ENCODE measurements around the gene ELF3. TPM values are rescaled to one million over a fixed set of nuclear protein-coding genes. Genes with fewer than 3 reads are reported as not detected.
"Not testable (repeated sequence)": the region's sequence is repeated elsewhere in the genome, so short reads cannot be mapped to it uniquely, and the experiment has no call there.

The ELF3 gene
- total and polyA plus RNA-seq, 4 experiments from 2014 or later: 0.17 to 1.1 (median 0.33) TPM; not detected in 1

- H3K27me3 ChIP-seq (ENCODE audit: insufficient read depth, low read length); POLR2A ChIA-PET (ENCODE audit: partially characterized antibody); CTCF ChIA-PET (ENCODE audit: partially characterized antibody); H3K27ac Mint-ChIP-seq; H3K4me1 ChIP-seq (ENCODE audit: insufficient read depth, low read length); intact Hi-C loops (cut with micrococcal nuclease); H3K27ac ChIP-seq (ENCODE audit: low read depth, low read length); H3K9me3 Mint-ChIP-seq; H3K36me3 Mint-ChIP-seq; H3K4me3 Mint-ChIP-seq; H3K4me1 Mint-ChIP-seq; DNase-seq; H3K4me3 ChIP-seq (ENCODE audit: low read length in 2 of 2); H3K9me3 ChIP-seq (ENCODE audit: control insufficient read depth in 1 of 2, low read length in 2 of 2); H3K36me3 ChIP-seq (ENCODE audit: insufficient read depth, low read length): not testable (repeated sequence)
- peaks cover 6 to 16% of the 10 kb centered on the region in 2 donors for H3K27me3 Mint-ChIP-seq
Measured at GRCh38 chr1:202061787-202062186, 51.4 kb downstream of the ELF3 start.

- POLR2A ChIA-PET (ENCODE audit: partially characterized antibody); H3K4me3 Mint-ChIP-seq; H3K4me1 ChIP-seq (ENCODE audit: insufficient read depth, low read length); H3K27ac Mint-ChIP-seq; H3K27ac ChIP-seq (ENCODE audit: low read depth, low read length); H3K9me3 ChIP-seq (ENCODE audit: control insufficient read depth in 1 of 2, low read length in 2 of 2); intact Hi-C loops (cut with micrococcal nuclease); H3K9me3 Mint-ChIP-seq; DNase-seq; H3K4me3 ChIP-seq (ENCODE audit: low read length in 2 of 2); H3K4me1 Mint-ChIP-seq; H3K36me3 ChIP-seq (ENCODE audit: insufficient read depth, low read length); CTCF ChIA-PET (ENCODE audit: partially characterized antibody); H3K36me3 Mint-ChIP-seq; H3K27me3 ChIP-seq (ENCODE audit: insufficient read depth, low read length): not testable (repeated sequence)
- peaks cover 6 to 17% of the 10 kb centered on the region in 2 donors for H3K27me3 Mint-ChIP-seq
Measured at GRCh38 chr1:202062636-202063035, 52.2 kb downstream of the ELF3 start.

GRCh38 chr1:202063093-202063492 lies 52.7 kb downstream of the ELF3 start:
- no peak for DNase-seq
- intact Hi-C loops (cut with micrococcal nuclease): no loop called here
- H3K27me3 ChIP-seq (ENCODE audit: insufficient read depth, low read length): no peaks in the 10 kb centered on the region
- CTCF ChIA-PET (ENCODE audit: partially characterized antibody): no interaction called here
- H3K27ac ChIP-seq (ENCODE audit: low read depth, low read length): no peak overlapping the region
- H3K4me3 ChIP-seq (ENCODE audit: low read length in 2 of 2): no peak overlapping the region
- no peaks in the 10 kb centered on the region for H3K36me3 ChIP-seq (ENCODE audit: insufficient read depth, low read length)
- Mint-ChIP-seq H3K27ac (no peak overlapping the region), H3K27me3 (peaks cover 6 to 17% of the 10 kb centered on the region in 2 donors), H3K9me3 (peaks cover 0 to 3% (median 0%) of the 10 kb centered on the region in 8 donors), H3K36me3 (no peaks in the 10 kb centered on the region), H3K4me3 (no peak overlapping the region), H3K4me1 (no peaks in the 10 kb centered on the region)
- no peaks in the 10 kb centered on the region for H3K4me1 ChIP-seq (ENCODE audit: insufficient read depth, low read length)
- POLR2A ChIA-PET (ENCODE audit: partially characterized antibody): no interaction called here
- no peaks in the 10 kb centered on the region for H3K9me3 ChIP-seq (ENCODE audit: control insufficient read depth in 1 of 2, low read length in 2 of 2)

GRCh38 chr1:202064889-202065312 lies 54.5 kb downstream of the ELF3 start:
- H3K27me3 ChIP-seq (ENCODE audit: insufficient read depth, low read length); DNase-seq; H3K36me3 ChIP-seq (ENCODE audit: insufficient read depth, low read length); H3K9me3 ChIP-seq (ENCODE audit: control insufficient read depth in 1 of 2, low read length in 2 of 2); H3K36me3 Mint-ChIP-seq; H3K27ac Mint-ChIP-seq; H3K4me1 Mint-ChIP-seq; POLR2A ChIA-PET (ENCODE audit: partially characterized antibody); H3K9me3 Mint-ChIP-seq; H3K4me1 ChIP-seq (ENCODE audit: insufficient read depth, low read length); H3K27ac ChIP-seq (ENCODE audit: low read depth, low read length); intact Hi-C loops (cut with micrococcal nuclease); H3K4me3 ChIP-seq (ENCODE audit: low read length in 2 of 2); CTCF ChIA-PET (ENCODE audit: partially characterized antibody); H3K4me3 Mint-ChIP-seq: not testable (repeated sequence)
- H3K27me3 Mint-ChIP-seq: peaks cover 6 to 13% of the 10 kb centered on the region in 2 donors

Small RNA genes within 50 kb of the gene (microRNA-seq; reads per million reads assigned to microRNA genes)
- gene MIR6740 (ENCODE audit: borderline microRNAs expressed, borderline number of aligned reads, borderline replicate concordance): not detected

Other genes with a start within 250 kb of the ELF3 start
- 10 to 100 TPM; 41.2 to 42.7 TPM for gene IPO9, start 181.4 kb upstream of the ELF3 start, total RNA-seq
- 10 to 100 TPM; 13.1 to 20.2 TPM for gene IPO9, start 181.4 kb upstream of the ELF3 start, polyA plus RNA-seq
- under 1 TPM; 0.58 to 0.94 TPM for gene SHISA4, start 121.7 kb upstream of the ELF3 start, total RNA-seq
- under 1 TPM in 1 of 2 donors, not detected in 1; 0.59 TPM for gene SHISA4, start 121.7 kb upstream of the ELF3 start, polyA plus RNA-seq
- not detected for gene LMOD1, start 64.0 kb upstream of the ELF3 start, total RNA-seq
- not detected for gene LMOD1, start 64.0 kb upstream of the ELF3 start, polyA plus RNA-seq
- gene TIMM17A, start 55.1 kb upstream of the ELF3 start, total RNA-seq: 10 to 100 TPM; 26.0 to 27.1 TPM
- gene TIMM17A, start 55.1 kb upstream of the ELF3 start, polyA plus RNA-seq: 10 to 100 TPM; 28.4 to 29.2 TPM
- gene RNPEP, start 27.9 kb upstream of the ELF3 start, total RNA-seq: 10 to 100 TPM; 25.9 to 29.1 TPM
- gene RNPEP, start 27.9 kb upstream of the ELF3 start, polyA plus RNA-seq: 10 to 100 TPM; 30.3 to 41.4 TPM
- gene GPR37L1, start 112.3 kb downstream of the ELF3 start, total RNA-seq: not detected
- gene GPR37L1, start 112.3 kb downstream of the ELF3 start, polyA plus RNA-seq: under 1 TPM in 1 of 2 donors, not detected in 1; 0.07 TPM
- 10 to 100 TPM; 48.1 to 55.0 TPM for gene ARL8A, start 134.2 kb downstream of the ELF3 start, total RNA-seq
- 10 to 100 TPM in 1 of 2 donors, 1 to 10 TPM in 1; 7.1 to 10.8 TPM for gene ARL8A, start 134.2 kb downstream of the ELF3 start, polyA plus RNA-seq
- 10 to 100 TPM; 67.6 to 68.4 TPM for gene PTPN7, start 150.0 kb downstream of the ELF3 start, total RNA-seq
- 10 to 100 TPM; 50.5 to 84.1 TPM for gene PTPN7, start 150.0 kb downstream of the ELF3 start, polyA plus RNA-seq
- under 1 TPM in 1 of 2 experiments, not detected in 1; 0.17 TPM for gene LGR6, start 183.2 kb downstream of the ELF3 start, total RNA-seq
- gene LGR6, start 183.2 kb downstream of the ELF3 start, polyA plus RNA-seq: under 1 TPM; 0.16 to 0.33 TPM